Panc1 (cell line): Measurements from ENCODE around the gene EIF4G3.

Experiments used
- CTCF ChIP-seq: fragments of 450-650 bp; IDR thresholded peaks from 2 replicates; pipeline ENCODE4 v1.5.1; 2017; ENCODE audit warnings: mild to moderate bottlenecking
- POLR2AphosphoS5 ChIP-seq: IDR thresholded peaks from 2 replicates; pipeline ENCODE4 v1.6.1; 2012; ENCODE audit warnings: mild to moderate bottlenecking, low read depth, low read length, moderate library complexity
- TCF7L2 ChIP-seq: IDR thresholded peaks from 2 replicates; pipeline ENCODE4 v1.6.1; 2011; ENCODE audit warnings: mild to moderate bottlenecking, low read depth, low read length, inconsistent platforms
- TF ChIP-seq, protein P1 (sequence below), 2 experiments: IDR thresholded peaks; 2 replicates each; pipeline ENCODE4 v1.6.1; 2011 to 2012; ENCODE audit warnings: low read depth in 2 of 2, control low read depth in 1 of 2, low read length in 1 of 2, mild to moderate bottlenecking in 1 of 2, moderate library complexity in 1 of 2; ENCODE audit not compliant: insufficient read depth in 1 of 2

- TF ChIP-seq, protein P1, sequence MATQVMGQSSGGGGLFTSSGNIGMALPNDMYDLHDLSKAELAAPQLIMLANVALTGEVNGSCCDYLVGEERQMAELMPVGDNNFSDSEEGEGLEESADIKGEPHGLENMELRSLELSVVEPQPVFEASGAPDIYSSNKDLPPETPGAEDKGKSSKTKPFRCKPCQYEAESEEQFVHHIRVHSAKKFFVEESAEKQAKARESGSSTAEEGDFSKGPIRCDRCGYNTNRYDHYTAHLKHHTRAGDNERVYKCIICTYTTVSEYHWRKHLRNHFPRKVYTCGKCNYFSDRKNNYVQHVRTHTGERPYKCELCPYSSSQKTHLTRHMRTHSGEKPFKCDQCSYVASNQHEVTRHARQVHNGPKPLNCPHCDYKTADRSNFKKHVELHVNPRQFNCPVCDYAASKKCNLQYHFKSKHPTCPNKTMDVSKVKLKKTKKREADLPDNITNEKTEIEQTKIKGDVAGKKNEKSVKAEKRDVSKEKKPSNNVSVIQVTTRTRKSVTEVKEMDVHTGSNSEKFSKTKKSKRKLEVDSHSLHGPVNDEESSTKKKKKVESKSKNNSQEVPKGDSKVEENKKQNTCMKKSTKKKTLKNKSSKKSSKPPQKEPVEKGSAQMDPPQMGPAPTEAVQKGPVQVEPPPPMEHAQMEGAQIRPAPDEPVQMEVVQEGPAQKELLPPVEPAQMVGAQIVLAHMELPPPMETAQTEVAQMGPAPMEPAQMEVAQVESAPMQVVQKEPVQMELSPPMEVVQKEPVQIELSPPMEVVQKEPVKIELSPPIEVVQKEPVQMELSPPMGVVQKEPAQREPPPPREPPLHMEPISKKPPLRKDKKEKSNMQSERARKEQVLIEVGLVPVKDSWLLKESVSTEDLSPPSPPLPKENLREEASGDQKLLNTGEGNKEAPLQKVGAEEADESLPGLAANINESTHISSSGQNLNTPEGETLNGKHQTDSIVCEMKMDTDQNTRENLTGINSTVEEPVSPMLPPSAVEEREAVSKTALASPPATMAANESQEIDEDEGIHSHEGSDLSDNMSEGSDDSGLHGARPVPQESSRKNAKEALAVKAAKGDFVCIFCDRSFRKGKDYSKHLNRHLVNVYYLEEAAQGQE (IDR thresholded peaks at IDR 0.05; ENCODE audit: insufficient read depth in 1 of 2, low read depth in 2 of 2, low read length in 1 of 2), result no peak
- no peak for TF ChIP-seq CTCF
- TF ChIP-seq POLR2AphosphoS5, result no peak
- no peak for TF ChIP-seq TCF7L2
Measured at GRCh38 chr1:20885121-20885520, 291.6 kb downstream of the EIF4G3 start.
